BLaER1 treated with 17β-estradiol and CSF1 and Interleukin-3, amounts not matched to agents 10 nM and 100 nM (cell line): ENCODE data around the gene TPSB2.
"Not testable (repeated sequence)": the region's sequence is repeated elsewhere in the genome, so short reads cannot be mapped to it uniquely, and the experiment has no call there.

Source experiments
- H3K27ac ChIP-seq, 11 experiments: shearing (Covaris generic); formaldehyde crosslinking; 2 replicates each; pipeline ENCODE4 v1.8.1; 2022
- H3K27me3 ChIP-seq, 11 experiments: shearing (Covaris generic); formaldehyde crosslinking; 2 replicates each; pipeline ENCODE4 v1.8.1; 2022
- H3K36me3 ChIP-seq, 11 experiments: shearing (Covaris generic); formaldehyde crosslinking; 2 replicates each; pipeline ENCODE4 v1.8.1; 2022
- H3K4me1 ChIP-seq, 10 experiments: shearing (Covaris generic); formaldehyde crosslinking; 2 replicates each; pipeline ENCODE4 v1.8.1; 2022
- H3K4me2 ChIP-seq, 11 experiments: shearing (Covaris generic); formaldehyde crosslinking; 2 replicates each; pipeline ENCODE4 v1.8.1; 2022
- H3K4me3 ChIP-seq, 10 experiments: shearing (Covaris generic); formaldehyde crosslinking; 2 replicates each; pipeline ENCODE4 v1.8.1; 2022
- H3K9ac ChIP-seq, 11 experiments: shearing (Covaris generic); formaldehyde crosslinking; 2 replicates each; pipeline ENCODE4 v1.8.1; 2022
- H3K9me3 ChIP-seq, 11 experiments: shearing (Covaris generic); formaldehyde crosslinking; replicated peaks in 1 of 11; 2 replicates each; pipeline ENCODE4 v1.8.1; 2022
- H4K20me1 ChIP-seq, 11 experiments: shearing (Covaris generic); formaldehyde crosslinking; 2 replicates each; pipeline ENCODE4 v1.8.1; 2022
- Cebpa-rat ChIP-seq, 11 experiments: shearing (Covaris generic); IDR thresholded peaks; 2 replicates each; pipeline ENCODE4 v1.8.1; 2022

TPSB2 gene

DNA sequence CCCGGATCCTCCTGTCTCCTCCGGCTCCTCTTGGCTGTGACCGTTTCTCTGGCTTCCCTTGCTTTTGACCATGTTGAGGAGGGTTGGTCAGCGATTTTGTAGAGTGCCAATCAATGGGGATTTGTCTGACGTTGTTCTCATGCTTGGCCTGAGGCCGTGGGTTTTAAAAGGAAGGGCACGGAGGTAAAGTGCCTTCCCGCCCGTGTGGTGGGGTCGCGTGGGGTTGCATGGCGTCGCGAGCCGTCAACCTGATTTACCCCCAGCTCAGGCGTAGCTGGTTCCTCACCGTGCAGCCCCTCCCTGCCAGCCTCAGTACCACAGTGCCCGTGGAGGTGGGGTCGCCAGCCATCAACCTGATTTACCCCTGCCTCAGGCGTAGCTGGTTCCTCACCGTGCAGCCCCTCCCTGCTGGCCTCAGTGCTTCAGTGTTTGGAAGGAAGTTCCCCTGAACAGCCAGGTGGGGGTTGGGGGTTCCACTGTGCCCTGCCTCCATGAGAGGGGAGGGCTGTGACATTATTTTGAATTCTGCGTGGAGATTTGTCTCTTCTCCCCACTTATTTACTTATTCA is 15.6 kb upstream of the TPSB2 start:
- Histone ChIP-seq H3K27ac (no peak overlapping the region), H3K4me1 (peaks cover 7 to 28% (median 22%) of the 10 kb centered on the region in 10 experiments; a peak in 17 of 20 replicates), H4K20me1 (no peaks in the 10 kb centered on the region; a peak in 1 of 22 replicates), H3K27me3 (no peaks in the 10 kb centered on the region), H3K9ac (0 out of 22 replicates have a peak overlapping the region, but pooled peaks of 2 of the 11 experiments have one; percentile 1 to 13), H3K36me3 (no peaks in the 10 kb centered on the region), H3K4me2 (peak overlapping the region in 7 of 11 experiments; percentile 11 to 62 (median 36); a peak in 9 of 22 replicates), H3K9me3 (no peaks in the 10 kb centered on the region), H3K4me3 (no peak overlapping the region)
- no peak for TF ChIP-seq Cebpa-rat (IDR thresholded peaks at IDR 0.05)

GRCh38 chr16:1244881-1245280 is 14.9 kb upstream of the TPSB2 start:
- no peaks in the 10 kb centered on the region for H3K27me3 ChIP-seq
- no peak overlapping the region for H3K4me2 ChIP-seq
- no peak for TF ChIP-seq Cebpa-rat (IDR thresholded peaks at IDR 0.05)
- no peaks in the 10 kb centered on the region for H3K36me3 ChIP-seq
- H3K9ac ChIP-seq = 0 out of 22 replicates have a peak overlapping the region, but pooled peaks of 2 of the 11 experiments have one; percentile 13 to 14
- no peaks in the 10 kb centered on the region; a peak in 1 of 22 replicates for H4K20me1 ChIP-seq
- H3K4me1 ChIP-seq = peaks cover 7 to 28% (median 23%) of the 10 kb centered on the region in 10 experiments; a peak in 17 of 20 replicates
- no peak overlapping the region for H3K27ac ChIP-seq
- H3K9me3 ChIP-seq = no peaks in the 10 kb centered on the region
- no peak overlapping the region for H3K4me3 ChIP-seq

DNA sequence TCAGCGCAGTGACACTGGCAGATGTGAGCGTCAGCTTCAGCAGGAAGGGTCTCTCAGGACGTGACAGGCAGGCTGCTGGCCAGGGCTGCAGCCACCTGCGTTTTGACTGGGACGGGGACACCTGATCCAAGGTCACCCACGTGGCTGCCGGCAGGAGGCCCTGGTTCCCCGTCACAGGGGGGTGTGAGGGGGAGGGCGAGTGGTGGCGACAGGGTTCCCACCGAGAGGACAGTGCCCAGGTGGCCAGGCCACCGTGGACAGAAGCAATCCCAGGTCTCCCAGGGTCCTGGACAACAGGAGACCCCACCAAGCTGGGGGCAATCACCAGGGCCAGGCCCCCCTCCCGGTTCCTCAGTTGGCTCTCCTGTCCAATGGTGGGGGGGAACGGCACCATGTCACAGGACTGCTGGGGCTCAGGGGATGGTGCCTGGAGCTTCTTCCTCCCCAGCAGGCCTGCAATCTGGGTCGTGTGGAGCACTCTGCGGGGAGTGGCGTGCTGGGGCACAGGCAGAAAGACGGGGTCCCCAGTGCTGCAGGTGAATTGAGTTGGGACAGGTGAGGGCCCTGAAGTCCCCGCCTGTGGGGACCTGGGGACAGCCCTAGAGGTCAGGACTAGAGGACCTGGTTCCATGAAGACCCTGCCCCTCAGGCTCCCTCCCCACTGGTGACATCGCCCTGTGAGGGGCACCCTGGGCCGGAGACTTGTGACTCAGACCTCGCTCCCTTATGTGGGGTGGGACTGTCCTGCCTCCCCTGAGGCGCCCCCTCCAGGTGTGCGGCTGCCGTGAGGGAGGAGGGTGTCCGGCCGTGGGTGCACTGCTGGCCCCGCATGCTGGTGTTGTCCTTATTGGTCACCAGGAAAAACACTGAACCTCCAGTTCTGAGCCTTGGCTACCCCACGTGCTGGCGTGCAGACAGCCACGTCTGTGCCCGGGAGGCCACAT is 14.2 kb upstream of the TPSB2 start:
- H3K36me3 ChIP-seq, H3K27me3 ChIP-seq, H3K9me3 ChIP-seq, H3K4me3 ChIP-seq, H4K20me1 ChIP-seq, H3K4me2 ChIP-seq, H3K27ac ChIP-seq: not testable (repeated sequence)
- H3K9ac ChIP-seq = 0 out of 22 replicates have a peak overlapping the region, but pooled peaks of 1 of the 11 experiments have one; percentile 14
- peaks cover 7 to 28% (median 24%) of the 10 kb centered on the region in 10 experiments; a peak in 17 of 20 replicates for H3K4me1 ChIP-seq

DNA sequence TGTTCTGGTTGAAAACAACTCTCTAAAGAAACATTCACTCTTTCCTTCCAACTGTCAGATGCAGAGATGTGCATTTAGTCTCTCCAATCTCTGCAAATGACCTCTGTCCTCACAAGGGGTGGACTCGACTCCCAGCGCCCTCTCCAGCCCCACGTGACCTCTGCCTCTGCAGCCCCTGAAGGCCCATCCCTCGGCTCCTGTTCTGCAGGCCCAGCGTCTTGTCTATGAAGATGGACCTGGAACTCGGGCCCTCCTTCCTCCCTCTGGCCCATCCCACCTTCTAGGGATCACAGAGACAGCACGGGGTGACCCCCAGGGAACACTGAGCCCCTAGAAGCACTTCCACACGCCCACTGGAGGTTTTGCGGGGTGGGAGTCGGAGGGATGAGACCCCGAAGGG is 13.4 kb upstream of the TPSB2 start:
- H3K4me3 ChIP-seq, H3K4me2 ChIP-seq, H3K27ac ChIP-seq, H3K9ac ChIP-seq, H3K36me3 ChIP-seq, H3K9me3 ChIP-seq, H3K27me3 ChIP-seq, H4K20me1 ChIP-seq: not testable (repeated sequence)
- H3K4me1 ChIP-seq = peaks cover 7 to 32% (median 25%) of the 10 kb centered on the region in 10 experiments; a peak in 17 of 20 replicates

- H3K9ac ChIP-seq, H4K20me1 ChIP-seq, H3K4me2 ChIP-seq, H3K36me3 ChIP-seq, H3K4me3 ChIP-seq, H3K9me3 ChIP-seq, H3K27ac ChIP-seq, H3K27me3 ChIP-seq: not testable (repeated sequence)
- peaks cover 0 to 18% (median 11%) of the 10 kb centered on the region in 10 experiments; a peak in 17 of 20 replicates for H3K4me1 ChIP-seq
Measured at GRCh38 chr16:1241081-1241480, 11.1 kb upstream of the TPSB2 start.

GRCh38 chr16:1240436-1240835 is 10.5 kb upstream of the TPSB2 start, which contains the start of gene TPSAB1:
TPSAB1 (plus strand) TSS chr16:1240705; CDS start chr16:1240939, 234 bp downstream.
- H3K9me3 ChIP-seq, H3K27ac ChIP-seq, H3K9ac ChIP-seq, H4K20me1 ChIP-seq, H3K36me3 ChIP-seq, H3K4me3 ChIP-seq, H3K27me3 ChIP-seq: not testable (repeated sequence)
- H3K4me2 ChIP-seq = peak within 1 kb of the TSS in 1 of 11 experiments; percentile 15; a peak in 2 of 22 replicates
- peaks cover 0 to 11% (median 5%) of the 10 kb centered on the region in 10 experiments; a peak in 12 of 20 replicates for H3K4me1 ChIP-seq

GRCh38 chr16:1239575-1239974 is 9.6 kb upstream of the TPSB2 start:
- not testable (repeated sequence) for H3K4me1 ChIP-seq, H3K4me3 ChIP-seq, H3K27me3 ChIP-seq, H3K9me3 ChIP-seq, H3K27ac ChIP-seq, H4K20me1 ChIP-seq, H3K36me3 ChIP-seq, H3K9ac ChIP-seq
- peak overlapping the region in 1 of 11 experiments; percentile 15; a peak in 2 of 22 replicates for H3K4me2 ChIP-seq

DNA sequence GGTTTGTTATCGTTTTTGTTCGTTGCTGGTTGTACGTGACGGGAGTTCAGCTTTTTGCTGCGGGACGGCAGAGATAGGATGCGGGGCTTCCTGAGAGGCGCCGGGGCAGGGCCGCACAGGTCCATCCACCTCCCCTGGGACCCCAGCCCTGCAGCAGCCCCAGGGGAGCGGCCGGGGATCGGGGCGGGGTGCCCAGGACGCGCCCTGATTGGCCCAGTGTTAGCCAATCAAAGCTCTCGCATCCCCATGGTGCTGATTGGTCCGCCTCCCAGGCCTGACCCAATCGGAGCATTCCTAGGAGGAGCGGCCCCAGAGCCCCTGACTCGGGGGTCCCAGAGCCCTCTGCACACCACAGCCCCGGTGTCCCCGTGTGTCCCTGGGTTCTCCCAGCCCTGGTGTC is 8.9 kb upstream of the TPSB2 start:
- H4K20me1 ChIP-seq, H3K4me3 ChIP-seq, H3K27ac ChIP-seq, H3K27me3 ChIP-seq, H3K36me3 ChIP-seq, H3K9ac ChIP-seq, H3K4me1 ChIP-seq, H3K9me3 ChIP-seq: not testable (repeated sequence)
- H3K4me2 ChIP-seq = peak overlapping the region in 3 of 11 experiments; percentile 19 to 25 (median 24); a peak in 3 of 22 replicates

DNA sequence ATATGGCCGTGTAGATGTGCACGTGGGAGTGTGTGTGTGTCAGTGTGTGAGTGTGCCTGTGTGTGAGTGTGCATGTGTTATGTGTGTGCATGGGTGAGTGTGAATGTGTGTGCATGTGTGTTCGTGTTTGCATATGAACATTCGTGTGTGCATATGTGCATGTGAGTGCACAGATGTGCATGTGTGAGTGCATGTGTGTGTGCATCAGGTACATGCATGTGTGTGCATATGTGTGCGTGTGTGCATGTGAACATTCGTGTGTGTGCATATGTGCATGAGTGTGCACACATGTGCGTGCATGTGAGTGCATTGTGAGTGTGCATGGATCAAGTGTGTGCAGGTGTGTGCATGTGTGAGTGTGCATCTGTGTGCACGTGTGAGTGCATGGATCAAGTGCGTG is 8.0 kb upstream of the TPSB2 start:
- Histone ChIP-seq H3K9ac (no peak overlapping the region), H3K9me3 (no peaks in the 10 kb centered on the region), H3K27me3 (no peaks in the 10 kb centered on the region; a peak in 1 of 22 replicates), H4K20me1 (peaks cover 0 to 4% (median 0%) of the 10 kb centered on the region in 11 experiments; a peak in 1 of 22 replicates), H3K4me3 (no peak overlapping the region), H3K36me3 (no peaks in the 10 kb centered on the region), H3K4me1 (peaks cover 0 to 8% (median 0%) of the 10 kb centered on the region in 10 experiments; a peak in 6 of 20 replicates), H3K4me2 (no peak overlapping the region), H3K27ac (no peak overlapping the region)
- TF ChIP-seq Cebpa-rat (IDR thresholded peaks at IDR 0.05) = no peak

- H3K4me1 ChIP-seq, H3K9me3 ChIP-seq, H3K27me3 ChIP-seq, H4K20me1 ChIP-seq, H3K4me3 ChIP-seq, H3K4me2 ChIP-seq, H3K9ac ChIP-seq, H3K36me3 ChIP-seq, H3K27ac ChIP-seq: not testable (repeated sequence)
Measured at GRCh38 chr16:1236659-1237058, 6.7 kb upstream of the TPSB2 start.

- not testable (repeated sequence) for H3K27me3 ChIP-seq, H3K4me2 ChIP-seq, H3K27ac ChIP-seq, H3K4me3 ChIP-seq, H3K9ac ChIP-seq, H3K36me3 ChIP-seq, H3K4me1 ChIP-seq, H3K9me3 ChIP-seq, H4K20me1 ChIP-seq
Measured at GRCh38 chr16:1232049-1232748, 2.2 kb upstream of the TPSB2 start.

DNA sequence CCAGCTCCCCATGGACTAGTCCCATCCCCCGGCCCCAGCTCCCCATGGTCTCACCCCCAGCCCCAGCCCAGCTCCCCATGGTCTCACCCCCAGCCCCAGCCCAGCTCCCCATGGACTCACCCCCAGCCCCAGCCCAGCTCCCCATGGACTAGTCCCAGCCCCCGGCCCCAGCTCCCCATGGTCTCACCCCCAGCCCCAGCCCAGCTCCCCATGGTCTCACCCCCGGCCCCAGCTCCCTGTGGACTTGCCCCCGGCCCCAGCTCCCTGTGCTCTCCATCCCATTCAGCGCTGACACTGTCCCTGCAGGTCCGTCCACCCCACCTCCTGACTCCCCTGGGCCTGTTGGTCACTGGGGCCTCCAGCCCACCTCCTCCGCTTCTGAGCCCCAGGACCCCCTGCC is 1.3 kb upstream of the TPSB2 start:
- not testable (repeated sequence) for H3K27ac ChIP-seq, H3K9ac ChIP-seq, H3K4me1 ChIP-seq, H4K20me1 ChIP-seq, H3K36me3 ChIP-seq, H3K27me3 ChIP-seq, H3K4me3 ChIP-seq, H3K9me3 ChIP-seq, H3K4me2 ChIP-seq
